HEK293T (cell line): Measurements from ENCODE around the gene GALC.

Source experiments
- ELF4 ChIP-seq: fragments of 450-650 bp; IDR thresholded peaks from 2 replicates; pipeline ENCODE4 v1.6.1; 2017; ENCODE audit warnings: antibody characterized with exemption
- SUZ12 ChIP-seq: fragments of 450-650 bp; IDR thresholded peaks from 2 replicates; pipeline ENCODE4 v1.6.1; 2016; ENCODE audit warnings: mild to moderate bottlenecking
- TARDBP ChIP-seq: fragments of 450-650 bp; IDR thresholded peaks from 2 replicates; pipeline ENCODE4 v1.6.1; 2016

GRCh38 chr14:87967496-87967895 is 25.5 kb downstream of the GALC start:
- TF ChIP-seq ELF4 (no peak), TARDBP (no peak), SUZ12 (no peak)
